MM.1S (cell line): ENCODE results near the gene AP2A1.

Experiments
- DNase-seq: peaks from one replicate; pipeline ENCODE4 v3.0.0-alpha.2; 2015
- H2AFZ ChIP-seq: fragments of 300-600 bp; sonication (generic); 2 replicates; pipeline ENCODE4 v1.6.0; 2016; ENCODE audit warnings: antibody characterized with exemption, low read length
- H3F3A ChIP-seq: fragments of 300-600 bp; sonication (generic); 2 replicates; pipeline ENCODE4 v1.6.1; 2016; ENCODE audit warnings: mild to moderate bottlenecking, antibody characterized with exemption, low read length, moderate library complexity, mixed read lengths; ENCODE audit not compliant: insufficient read depth
- H3K27ac ChIP-seq: fragments of 300-600 bp; sonication (generic); 2 replicates; pipeline ENCODE4 v1.5.1; 2016; ENCODE audit warnings: mild to moderate bottlenecking, low read length
- H3K27me3 ChIP-seq: fragments of 300-600 bp; sonication (generic); replicated peaks from 2 replicates; pipeline ENCODE4 v1.6.0; 2016; ENCODE audit warnings: low read length; ENCODE audit not compliant: insufficient read depth
- H3K36me3 ChIP-seq: fragments of 300-600 bp; sonication (generic); replicated peaks from 2 replicates; pipeline ENCODE4 v1.6.1; 2016; ENCODE audit warnings: mild to moderate bottlenecking, low read length, mixed read lengths; ENCODE audit not compliant: insufficient read depth
- H3K4me1 ChIP-seq: fragments of 300-600 bp; sonication (generic); 2 replicates; pipeline ENCODE4 v1.6.1; 2016; ENCODE audit warnings: low read length, mixed read lengths
- H3K4me2 ChIP-seq: fragments of 300-600 bp; sonication (generic); 2 replicates; pipeline ENCODE4 v1.6.0; 2016; ENCODE audit warnings: low read depth, low read length
- H3K4me3 ChIP-seq: fragments of 300-600 bp; sonication (generic); 2 replicates; pipeline ENCODE4 v1.5.1; 2016; ENCODE audit warnings: low read length, mixed read lengths
- H3K79me2 ChIP-seq: fragments of 300-600 bp; sonication (generic); 2 replicates; pipeline ENCODE4 v1.6.1; 2016; ENCODE audit warnings: mixed run types, low read length, mixed read lengths
- H3K9ac ChIP-seq: fragments of 300-600 bp; sonication (generic); 2 replicates; pipeline ENCODE4 v1.6.1; 2016; ENCODE audit warnings: low read length, mixed read lengths
- H3K9me2 ChIP-seq: fragments of 300-600 bp; sonication (generic); replicated peaks from 2 replicates; pipeline ENCODE4 v1.6.1; 2016; ENCODE audit warnings: mild to moderate bottlenecking, low read length, mixed read lengths; ENCODE audit not compliant: insufficient read depth
- H3K9me3 ChIP-seq: fragments of 300-600 bp; sonication (generic); replicated peaks from 2 replicates; pipeline ENCODE4 v1.6.1; 2016; ENCODE audit warnings: mild to moderate bottlenecking, low read length, mixed read lengths; ENCODE audit not compliant: insufficient read depth
- H4K20me1 ChIP-seq: fragments of 300-600 bp; sonication (generic); 2 replicates; pipeline ENCODE4 v1.6.1; 2016; ENCODE audit warnings: mild to moderate bottlenecking, low read length, moderate library complexity, mixed read lengths; ENCODE audit not compliant: insufficient read depth
- CTCF ChIP-seq: fragments of 300-600 bp; sonication (generic); IDR thresholded peaks from 2 replicates; pipeline ENCODE4 v1.5.1; 2016; ENCODE audit warnings: antibody characterized with exemption, low read length, mixed read lengths
- EZH2 ChIP-seq: fragments of 300-600 bp; sonication (generic); optimal IDR thresholded peaks from 2 replicates; pipeline ENCODE3; 2017; ENCODE audit warnings: low read depth, mild to moderate bottlenecking, antibody characterized with exemption, low read length, mixed read lengths
- EZH2phosphoT487 ChIP-seq: fragments of 300-600 bp; sonication (generic); IDR thresholded peaks from 2 replicates; pipeline ENCODE4 v1.6.1; 2018; ENCODE audit warnings: antibody characterized with exemption, low read length

The AP2A1 gene

GRCh38 chr19:49788857-49789256 lies 22.1 kb downstream of the AP2A1 start:
- Histone ChIP-seq H3K4me1 (no peaks in the 10 kb centered on the region), H3K36me3 (no peaks in the 10 kb centered on the region), H3K79me2 (no peaks in the 10 kb centered on the region), H4K20me1 (no peaks in the 10 kb centered on the region), H3K4me3 (no peak overlapping the region), H3K9me3 (no peaks in the 10 kb centered on the region), H3K4me2 (no peak overlapping the region), H3K27ac (no peak overlapping the region), H3K27me3 (no peaks in the 10 kb centered on the region), H3K9me2 (no peaks in the 10 kb centered on the region), H3K9ac (no peak overlapping the region), H2AFZ (no peak overlapping the region), H3F3A (no peaks in the 10 kb centered on the region)
- DNase-seq, result no peak
- TF ChIP-seq EZH2 (no peak), CTCF (no peak), EZH2phosphoT487 (no peak)

- H3K36me3 ChIP-seq, result no peaks in the 10 kb centered on the region
- H3K9ac ChIP-seq, result no peak overlapping the region
- H3K4me2 ChIP-seq, result no peak overlapping the region
- H4K20me1 ChIP-seq, result no peaks in the 10 kb centered on the region
- H3K27me3 ChIP-seq, result no peaks in the 10 kb centered on the region
- TF ChIP-seq EZH2phosphoT487, result no peak
- TF ChIP-seq CTCF, result no peak
- no peak for TF ChIP-seq EZH2
- no peaks in the 10 kb centered on the region for H3K9me3 ChIP-seq
- H3K27ac ChIP-seq, result no peak overlapping the region
- H3F3A ChIP-seq, result no peaks in the 10 kb centered on the region
- no peak for DNase-seq
- no peaks in the 10 kb centered on the region for H3K9me2 ChIP-seq
- H3K79me2 ChIP-seq, result no peaks in the 10 kb centered on the region
- H3K4me1 ChIP-seq, result no peaks in the 10 kb centered on the region
- no peak overlapping the region for H3K4me3 ChIP-seq
- no peak overlapping the region for H2AFZ ChIP-seq
Measured at GRCh38 chr19:49790866-49791265, 24.1 kb downstream of the AP2A1 start.

GRCh38 chr19:49791776-49792445 lies 25.1 kb downstream of the AP2A1 start:
- H4K20me1 ChIP-seq, result no peaks in the 10 kb centered on the region
- no peaks in the 10 kb centered on the region for H3K9me3 ChIP-seq
- H3K4me2 ChIP-seq, result no peak overlapping the region
- no peak overlapping the region for H3K9ac ChIP-seq
- no peak overlapping the region for H3K27ac ChIP-seq
- no peaks in the 10 kb centered on the region for H3K4me1 ChIP-seq
- H2AFZ ChIP-seq, result no peak overlapping the region
- H3K79me2 ChIP-seq, result no peaks in the 10 kb centered on the region
- no peaks in the 10 kb centered on the region for H3K27me3 ChIP-seq
- TF ChIP-seq CTCF, result no peak
- no peak for TF ChIP-seq EZH2phosphoT487
- TF ChIP-seq EZH2, result no peak
- H3F3A ChIP-seq, result no peaks in the 10 kb centered on the region
- no peaks in the 10 kb centered on the region for H3K36me3 ChIP-seq
- H3K4me3 ChIP-seq, result no peak overlapping the region
- no peaks in the 10 kb centered on the region for H3K9me2 ChIP-seq
- DNase-seq, result no peak
